ENCODE data around the gene CYB561D2. TPM values are rescaled to one million over a fixed set of nuclear protein-coding genes. Genes with fewer than 3 reads are reported as not detected.

CYB561D2 gene
- total and polyA plus RNA-seq, 9 of the 15 experiments (the other 6 are each of a cell fraction or from before 2014, with no cell fraction given): 4.2 to 16.6 (median 9.4) TPM

DNA sequence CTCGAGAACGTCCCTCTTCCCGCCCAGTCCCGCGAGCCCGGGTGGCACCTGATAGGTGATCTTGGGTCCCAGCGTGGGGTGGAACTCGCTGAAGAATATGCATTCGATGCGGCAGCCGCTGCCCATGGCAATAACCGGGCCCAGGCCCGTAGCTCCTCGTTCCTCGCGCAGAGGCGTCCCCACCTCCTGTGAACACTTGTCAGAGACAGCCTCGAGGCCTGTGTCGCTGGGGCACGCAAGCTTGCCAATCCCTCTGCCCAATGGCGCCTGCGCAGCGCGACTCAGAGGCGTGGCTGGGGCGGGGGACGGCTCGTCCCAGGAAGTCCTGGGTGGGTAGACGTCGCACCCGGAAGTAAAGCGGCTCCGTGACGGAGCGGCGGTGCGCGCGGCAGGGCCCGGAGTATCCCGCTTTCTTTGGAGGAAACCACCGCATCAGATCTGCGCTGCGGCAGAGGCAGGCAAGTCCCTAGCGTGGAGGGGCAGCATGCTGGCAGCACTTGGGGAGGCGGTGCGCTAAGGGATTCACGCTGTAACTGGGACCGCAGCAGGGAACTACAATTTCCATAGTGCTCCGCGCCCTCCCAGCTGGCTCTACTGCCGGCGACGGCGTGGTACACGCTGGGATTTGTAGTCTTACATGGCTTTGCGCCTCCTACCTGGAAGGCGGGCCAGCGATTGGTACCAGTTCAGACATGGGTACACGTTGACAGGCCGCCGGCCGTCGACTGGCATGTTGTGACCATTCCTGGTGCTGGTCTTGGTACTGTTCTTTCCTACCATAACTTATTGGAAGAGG is at the start of gene CYB561D2, which contains the start of gene NPRL2 (continued):
- TF ChIP-seq RBBP5 (IDR thresholded peaks at IDR 0.05; ENCODE audit: borderline replicate concordance, insufficient read depth, low read length, poor library complexity, severe bottlenecking): peak; percentile 74
- TF ChIP-seq RBM22 (IDR thresholded peaks at IDR 0.05; ENCODE audit: low read depth, low read length, poor library complexity, severe bottlenecking): no peak
- TF ChIP-seq, protein P1, sequence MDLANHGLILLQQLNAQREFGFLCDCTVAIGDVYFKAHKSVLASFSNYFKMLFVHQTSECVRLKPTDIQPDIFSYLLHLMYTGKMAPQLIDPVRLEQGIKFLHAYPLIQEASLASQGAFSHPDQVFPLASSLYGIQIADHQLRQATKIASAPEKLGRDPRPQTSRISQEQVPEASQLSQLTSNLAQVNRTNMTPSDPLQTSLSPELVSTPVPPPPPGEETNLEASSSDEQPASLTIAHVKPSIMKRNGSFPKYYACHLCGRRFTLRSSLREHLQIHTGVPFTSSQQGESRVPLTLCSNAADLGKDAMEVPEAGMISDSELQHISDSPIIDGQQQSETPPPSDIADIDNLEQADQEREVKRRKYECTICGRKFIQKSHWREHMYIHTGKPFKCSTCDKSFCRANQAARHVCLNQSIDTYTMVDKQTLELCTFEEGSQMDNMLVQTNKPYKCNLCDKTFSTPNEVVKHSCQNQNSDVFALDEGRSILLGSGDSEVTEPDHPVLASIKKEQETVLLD (IDR thresholded peaks at IDR 0.05): peak; percentile 67; the same call in 1 of the 2 replicates
- TF ChIP-seq ZNF75A (CRISPR knock-in tag; IDR thresholded peaks at IDR 0.05): no peak
- TF ChIP-seq, protein P2, sequence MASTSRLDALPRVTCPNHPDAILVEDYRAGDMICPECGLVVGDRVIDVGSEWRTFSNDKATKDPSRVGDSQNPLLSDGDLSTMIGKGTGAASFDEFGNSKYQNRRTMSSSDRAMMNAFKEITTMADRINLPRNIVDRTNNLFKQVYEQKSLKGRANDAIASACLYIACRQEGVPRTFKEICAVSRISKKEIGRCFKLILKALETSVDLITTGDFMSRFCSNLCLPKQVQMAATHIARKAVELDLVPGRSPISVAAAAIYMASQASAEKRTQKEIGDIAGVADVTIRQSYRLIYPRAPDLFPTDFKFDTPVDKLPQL (IDR thresholded peaks at IDR 0.05; ENCODE audit: extremely low read depth, insufficient read length): no peak
- TF ChIP-seq, protein P3, sequence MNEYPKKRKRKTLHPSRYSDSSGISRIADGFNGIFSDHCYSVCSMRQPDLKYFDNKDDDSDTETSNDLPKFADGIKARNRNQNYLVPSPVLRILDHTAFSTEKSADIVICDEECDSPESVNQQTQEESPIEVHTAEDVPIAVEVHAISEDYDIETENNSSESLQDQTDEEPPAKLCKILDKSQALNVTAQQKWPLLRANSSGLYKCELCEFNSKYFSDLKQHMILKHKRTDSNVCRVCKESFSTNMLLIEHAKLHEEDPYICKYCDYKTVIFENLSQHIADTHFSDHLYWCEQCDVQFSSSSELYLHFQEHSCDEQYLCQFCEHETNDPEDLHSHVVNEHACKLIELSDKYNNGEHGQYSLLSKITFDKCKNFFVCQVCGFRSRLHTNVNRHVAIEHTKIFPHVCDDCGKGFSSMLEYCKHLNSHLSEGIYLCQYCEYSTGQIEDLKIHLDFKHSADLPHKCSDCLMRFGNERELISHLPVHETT (CRISPR knock-in tag; conservative IDR thresholded peaks at IDR 0.05 in 1 of 2, IDR thresholded peaks at IDR 0.05 in 1 of 2): 0 out of 4 replicates have a peak, but pooled peaks of 1 of the 2 experiments have one; percentile 56
- peak; percentile 70 for TF ChIP-seq PHF20 (IDR thresholded peaks at IDR 0.05; ENCODE audit: partially characterized antibody)
- TF ChIP-seq, protein P4, sequence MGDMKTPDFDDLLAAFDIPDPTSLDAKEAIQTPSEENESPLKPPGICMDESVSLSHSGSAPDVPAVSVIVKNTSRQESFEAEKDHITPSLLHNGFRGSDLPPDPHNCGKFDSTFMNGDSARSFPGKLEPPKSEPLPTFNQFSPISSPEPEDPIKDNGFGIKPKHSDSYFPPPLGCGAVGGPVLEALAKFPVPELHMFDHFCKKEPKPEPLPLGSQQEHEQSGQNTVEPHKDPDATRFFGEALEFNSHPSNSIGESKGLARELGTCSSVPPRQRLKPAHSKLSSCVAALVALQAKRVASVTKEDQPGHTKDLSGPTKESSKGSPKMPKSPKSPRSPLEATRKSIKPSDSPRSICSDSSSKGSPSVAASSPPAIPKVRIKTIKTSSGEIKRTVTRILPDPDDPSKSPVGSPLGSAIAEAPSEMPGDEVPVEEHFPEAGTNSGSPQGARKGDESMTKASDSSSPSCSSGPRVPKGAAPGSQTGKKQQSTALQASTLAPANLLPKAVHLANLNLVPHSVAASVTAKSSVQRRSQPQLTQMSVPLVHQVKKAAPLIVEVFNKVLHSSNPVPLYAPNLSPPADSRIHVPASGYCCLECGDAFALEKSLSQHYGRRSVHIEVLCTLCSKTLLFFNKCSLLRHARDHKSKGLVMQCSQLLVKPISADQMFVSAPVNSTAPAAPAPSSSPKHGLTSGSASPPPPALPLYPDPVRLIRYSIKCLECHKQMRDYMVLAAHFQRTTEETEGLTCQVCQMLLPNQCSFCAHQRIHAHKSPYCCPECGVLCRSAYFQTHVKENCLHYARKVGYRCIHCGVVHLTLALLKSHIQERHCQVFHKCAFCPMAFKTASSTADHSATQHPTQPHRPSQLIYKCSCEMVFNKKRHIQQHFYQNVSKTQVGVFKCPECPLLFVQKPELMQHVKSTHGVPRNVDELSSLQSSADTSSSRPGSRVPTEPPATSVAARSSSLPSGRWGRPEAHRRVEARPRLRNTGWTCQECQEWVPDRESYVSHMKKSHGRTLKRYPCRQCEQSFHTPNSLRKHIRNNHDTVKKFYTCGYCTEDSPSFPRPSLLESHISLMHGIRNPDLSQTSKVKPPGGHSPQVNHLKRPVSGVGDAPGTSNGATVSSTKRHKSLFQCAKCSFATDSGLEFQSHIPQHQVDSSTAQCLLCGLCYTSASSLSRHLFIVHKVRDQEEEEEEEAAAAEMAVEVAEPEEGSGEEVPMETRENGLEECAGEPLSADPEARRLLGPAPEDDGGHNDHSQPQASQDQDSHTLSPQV (IDR thresholded peaks at IDR 0.05): peak; percentile 90
- peak; percentile 94 for TF ChIP-seq GABPA (tag; conservative IDR thresholded peaks at IDR 0.05; ENCODE audit: low read depth)
- TF ChIP-seq TAF1 (IDR thresholded peaks at IDR 0.05; ENCODE audit: control insufficient read depth, extremely low read depth, insufficient read depth, low read length, severe bottlenecking): peak; percentile 39
- TF ChIP-seq SMAD1 (IDR thresholded peaks at IDR 0.05; ENCODE audit: low read depth, low read length, partially characterized antibody): no peak
- TF ChIP-seq, protein P5, sequence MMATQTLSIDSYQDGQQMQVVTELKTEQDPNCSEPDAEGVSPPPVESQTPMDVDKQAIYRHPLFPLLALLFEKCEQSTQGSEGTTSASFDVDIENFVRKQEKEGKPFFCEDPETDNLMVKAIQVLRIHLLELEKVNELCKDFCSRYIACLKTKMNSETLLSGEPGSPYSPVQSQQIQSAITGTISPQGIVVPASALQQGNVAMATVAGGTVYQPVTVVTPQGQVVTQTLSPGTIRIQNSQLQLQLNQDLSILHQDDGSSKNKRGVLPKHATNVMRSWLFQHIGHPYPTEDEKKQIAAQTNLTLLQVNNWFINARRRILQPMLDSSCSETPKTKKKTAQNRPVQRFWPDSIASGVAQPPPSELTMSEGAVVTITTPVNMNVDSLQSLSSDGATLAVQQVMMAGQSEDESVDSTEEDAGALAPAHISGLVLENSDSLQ (IDR thresholded peaks at IDR 0.05): no peak; the same call in 1 of the 2 replicates
- 0 out of 2 replicates have a peak, but pooled peaks have one; percentile 47 for TF ChIP-seq ZNF589 (CRISPR knock-in tag; IDR thresholded peaks at IDR 0.05; ENCODE audit: low read depth)
- TF ChIP-seq ZZZ3 (IDR thresholded peaks at IDR 0.05): no peak
